ENCODE measurements around the gene AIG1. TPM values are rescaled to one million over a fixed set of nuclear protein-coding genes. Genes with fewer than 3 reads are reported as not detected.

AIG1 gene
- total and polyA plus RNA-seq, 12 donors, result 21.0 to 55.7 (median 47.2) TPM

GRCh38 chr6:143357152-143357551 is 296.5 kb downstream of the AIG1 start:
- intact Hi-C loops (cut with DNase I), result no loop called here
- Histone ChIP-seq H3K4me1 (replicated peaks in 1 of 2) (no peaks in the 10 kb centered on the region), H3K27me3 (no peaks in the 10 kb centered on the region), H3K9me3 (replicated peaks in 1 of 3) (no peaks in the 10 kb centered on the region), H3K4me3 (no peak overlapping the region), H3K27ac (no peak overlapping the region), H3K36me3 (replicated peaks in 1 of 2) (no peaks in the 10 kb centered on the region)
- no peak for DNase-seq
- no peak for TF ChIP-seq POLR2A (IDR thresholded peaks at IDR 0.05)
- no peak for TF ChIP-seq CTCF (IDR thresholded peaks at IDR 0.05)

- TF ChIP-seq POLR2A (IDR thresholded peaks at IDR 0.05), result no peak
- TF ChIP-seq CTCF (IDR thresholded peaks at IDR 0.05), result no peak
- intact Hi-C loops (cut with DNase I), result no loop called here
- Histone ChIP-seq H3K36me3 (replicated peaks in 1 of 2) (no peaks in the 10 kb centered on the region), H3K9me3 (replicated peaks in 1 of 3) (no peaks in the 10 kb centered on the region), H3K27ac (no peak overlapping the region), H3K27me3 (no peaks in the 10 kb centered on the region), H3K4me3 (no peak overlapping the region), H3K4me1 (replicated peaks in 1 of 2) (no peaks in the 10 kb centered on the region)
- 50 to 64% (median 57%) methylated on average over 1 of the region's 1 CpG for WGBS, 4 donors
- DNase-seq, result no peak
Measured at GRCh38 chr6:143357561-143358255, 297.0 kb downstream of the AIG1 start.

GRCh38 chr6:143361536-143362191 is 301.0 kb downstream of the AIG1 start:
- DNase-seq, result no peak
- Histone ChIP-seq H3K9me3 (replicated peaks in 1 of 3) (no peaks in the 10 kb centered on the region), H3K4me3 (no peak overlapping the region), H3K27ac (no peak overlapping the region), H3K4me1 (replicated peaks in 1 of 2) (no peaks in the 10 kb centered on the region), H3K36me3 (replicated peaks in 1 of 2) (no peaks in the 10 kb centered on the region), H3K27me3 (no peaks in the 10 kb centered on the region)
- intact Hi-C loops (cut with DNase I), result no loop called here
- no peak for TF ChIP-seq CTCF (IDR thresholded peaks at IDR 0.05)
- TF ChIP-seq POLR2A (IDR thresholded peaks at IDR 0.05), result no peak
- WGBS, 4 donors, result 79 to 91% (median 83%) methylated on average over 2 to 4 of the region's 4 CpGs

GRCh38 chr6:143362192-143362558 is 301.5 kb downstream of the AIG1 start:
- intact Hi-C loops (cut with DNase I), result no loop called here
- TF ChIP-seq CTCF (IDR thresholded peaks at IDR 0.05) (no peak), POLR2A (IDR thresholded peaks at IDR 0.05) (no peak)
- H3K36me3 ChIP-seq (replicated peaks in 1 of 2), result no peaks in the 10 kb centered on the region
- DNase-seq, result no peak
- 67 to 79% (median 71%) methylated on average over 2 of the region's 2 CpGs for WGBS, 4 donors
- no peak overlapping the region for H3K27ac ChIP-seq
- no peaks in the 10 kb centered on the region for H3K27me3 ChIP-seq
- H3K4me1 ChIP-seq (replicated peaks in 1 of 2), result no peaks in the 10 kb centered on the region
- no peaks in the 10 kb centered on the region for H3K9me3 ChIP-seq (replicated peaks in 1 of 3)
- no peak overlapping the region for H3K4me3 ChIP-seq

Data from adrenal gland (tissue), 12 donors.